Muscle of arm (tissue), 12 donors: ENCODE measurements around the gene RGL1. TPM values are rescaled to one million over a fixed set of nuclear protein-coding genes. Genes with fewer than 3 reads are reported as not detected.

Source experiments
- DNase-seq: peaks from one replicate; pipeline ENCODE4 v3.0.0-alpha.2; 2013
- polyA plus RNA-seq, 12 donors: library from polyadenylated mRNA; unstranded; fragments of 120-200 nt; gene quantifications; one replicate each; pipeline ENCODE4 v1.2.1, GENCODE V29; 2013; ENCODE audit not compliant: insufficient read length in 12 of 12

The RGL1 gene
- polyA plus RNA-seq, 12 donors, result 22.3 to 41.5 (median 28.6) TPM; not detected in 1

DNA sequence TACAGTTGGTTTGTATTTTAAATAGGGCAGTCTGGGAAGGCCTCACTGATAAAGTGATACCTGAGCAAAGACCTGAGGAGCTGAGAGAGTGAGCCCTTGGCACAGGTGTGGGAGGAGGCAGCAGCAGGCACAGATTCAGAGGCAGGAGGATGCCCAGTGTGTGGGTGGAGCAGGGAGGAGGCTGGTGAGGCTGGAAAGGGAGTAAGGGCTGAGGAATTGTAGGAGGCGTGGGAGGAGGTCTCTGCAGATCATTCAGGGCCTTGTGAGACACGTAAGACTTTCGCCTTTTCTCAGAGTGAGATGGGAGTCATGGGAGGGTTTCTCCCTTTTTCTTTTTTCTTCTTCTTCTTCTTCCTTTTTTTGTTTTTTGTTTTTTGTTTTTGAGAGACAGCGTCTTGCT is 58.0 kb downstream of the RGL1 start:
- no peak for DNase-seq

DNA sequence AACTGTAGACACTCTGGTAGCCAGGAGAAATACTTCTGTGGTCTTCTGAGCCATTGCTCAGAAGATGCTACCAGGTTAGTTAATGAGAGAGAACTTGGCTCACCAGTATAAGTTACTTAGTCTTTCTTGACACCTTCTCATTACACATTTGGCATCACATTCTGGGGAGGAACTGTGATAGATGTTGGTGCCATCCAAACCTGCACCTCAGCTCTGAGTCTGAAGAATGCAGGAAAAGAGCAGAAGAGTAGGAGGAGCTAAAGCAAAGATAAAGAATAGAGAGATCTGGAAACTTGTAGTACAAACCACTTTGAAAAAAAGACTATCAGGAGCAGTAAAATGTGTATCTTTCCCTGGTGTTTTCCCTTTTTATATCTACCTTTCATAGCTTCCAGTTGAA is 58.9 kb downstream of the RGL1 start:
- DNase-seq, result no peak

DNA sequence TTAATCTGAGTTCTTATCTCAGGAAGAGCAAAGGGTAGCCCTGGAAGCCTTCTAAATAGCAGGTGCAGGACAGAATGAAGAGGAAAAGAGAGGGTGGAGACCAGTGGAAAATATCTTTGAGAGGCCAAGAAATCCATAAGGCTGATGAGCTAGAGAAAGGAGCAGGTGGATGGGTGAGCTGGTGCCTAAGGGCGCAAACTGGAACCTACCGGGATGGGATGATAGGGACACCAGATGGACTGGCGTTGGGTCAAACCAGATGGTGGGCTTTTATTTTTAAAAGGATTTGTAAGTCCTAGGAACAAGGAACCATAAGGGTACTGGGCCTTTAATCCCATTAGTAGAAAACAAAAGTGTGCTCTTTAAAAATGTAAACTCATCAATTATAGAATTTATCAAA is 59.7 kb downstream of the RGL1 start:
- no peak for DNase-seq

DNA sequence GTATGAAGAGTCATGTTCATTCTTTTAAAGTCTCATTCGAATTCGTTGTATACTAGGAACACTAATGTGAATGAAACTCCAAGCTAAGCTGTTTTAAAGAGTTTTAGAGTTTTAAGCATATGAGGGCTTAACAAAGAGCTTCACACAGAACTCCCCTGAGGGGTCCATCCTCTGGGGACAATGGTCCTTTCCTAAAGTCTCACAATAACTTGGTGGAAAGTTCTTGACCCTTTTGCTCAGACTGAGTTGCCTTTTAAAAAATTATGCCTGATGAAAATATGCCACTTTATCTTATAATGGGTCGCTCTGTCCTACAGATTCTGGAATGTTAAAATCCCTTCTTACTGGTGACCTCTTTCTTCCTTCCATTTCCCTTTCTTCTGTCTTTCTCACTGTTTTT is 64.3 kb downstream of the RGL1 start:
- DNase-seq, result no peak

DNA sequence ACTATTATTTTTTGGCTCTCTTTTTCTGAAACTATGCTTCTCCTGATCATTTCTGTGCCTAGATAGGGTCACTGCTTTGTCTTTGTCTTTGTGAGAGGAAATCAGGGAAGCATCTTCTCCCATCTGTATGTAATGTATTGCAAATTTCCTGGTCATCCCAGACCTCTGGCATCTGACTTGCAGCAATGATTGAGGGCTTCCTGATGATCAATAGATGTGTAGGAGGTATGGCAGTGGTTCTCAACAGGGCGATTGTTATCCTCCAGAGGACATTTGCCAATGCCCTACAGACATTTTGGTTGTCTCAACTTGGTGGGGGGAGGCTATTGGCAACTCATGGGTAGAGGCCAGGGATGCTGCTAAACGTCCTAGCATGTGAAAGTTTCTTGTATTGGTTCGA is 64.7 kb downstream of the RGL1 start:
- DNase-seq, result no peak

DNA sequence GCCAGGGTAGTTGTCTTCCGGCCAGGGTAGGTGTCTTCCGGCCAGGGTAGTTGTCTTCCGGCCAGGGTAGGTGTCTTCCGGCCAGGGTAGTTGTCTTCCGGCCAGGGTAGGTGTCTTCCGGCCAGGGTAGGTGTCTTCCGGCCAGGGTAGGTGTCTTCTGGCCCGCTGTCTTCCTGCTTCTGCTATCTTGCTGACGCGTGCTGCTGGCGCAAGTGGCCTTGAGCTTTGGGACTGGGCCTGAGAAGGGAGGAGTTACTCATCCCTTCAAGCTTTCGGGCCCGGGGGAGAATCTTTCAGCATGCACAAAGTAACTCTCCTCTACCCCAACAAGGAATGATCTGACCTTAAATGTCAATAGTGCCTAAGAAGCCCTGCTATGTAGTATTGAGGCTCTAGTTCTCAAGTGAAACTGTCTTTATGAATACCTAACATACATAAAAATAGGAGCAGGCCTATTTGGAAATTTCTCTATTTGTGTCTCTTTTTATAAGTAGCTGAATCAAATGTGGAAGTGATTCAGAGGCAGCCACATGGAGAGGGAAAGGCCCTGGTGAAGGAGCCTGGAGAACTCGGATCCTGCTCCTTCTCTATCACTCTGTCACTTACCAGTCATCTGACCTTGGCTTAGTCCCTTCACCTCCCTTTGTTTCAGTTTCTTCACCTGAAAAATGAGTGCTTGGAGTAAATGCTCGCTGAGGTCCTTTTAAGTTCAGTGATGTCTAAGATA is 65.6 kb downstream of the RGL1 start:
- DNase-seq, result no peak

DNA sequence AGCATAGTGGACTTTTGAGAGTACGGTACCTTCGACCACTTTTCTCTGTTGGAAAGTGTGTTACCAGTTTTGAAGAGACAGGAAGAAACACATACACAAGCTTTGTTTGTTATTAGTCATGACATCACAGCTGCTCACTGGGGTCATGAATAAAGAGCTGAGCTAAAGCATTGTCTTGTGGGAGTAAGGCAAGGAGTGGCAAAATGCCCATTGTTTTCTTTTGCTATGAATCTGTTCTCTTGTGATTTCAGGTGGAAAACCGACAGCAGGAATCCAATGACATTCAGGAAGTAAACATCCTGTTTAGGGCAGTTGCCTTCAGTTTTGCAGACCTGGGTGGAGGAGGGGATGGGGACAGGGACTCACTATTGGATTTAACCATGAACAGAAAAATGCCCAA is 66.2 kb downstream of the RGL1 start:
- no peak for DNase-seq

DNA sequence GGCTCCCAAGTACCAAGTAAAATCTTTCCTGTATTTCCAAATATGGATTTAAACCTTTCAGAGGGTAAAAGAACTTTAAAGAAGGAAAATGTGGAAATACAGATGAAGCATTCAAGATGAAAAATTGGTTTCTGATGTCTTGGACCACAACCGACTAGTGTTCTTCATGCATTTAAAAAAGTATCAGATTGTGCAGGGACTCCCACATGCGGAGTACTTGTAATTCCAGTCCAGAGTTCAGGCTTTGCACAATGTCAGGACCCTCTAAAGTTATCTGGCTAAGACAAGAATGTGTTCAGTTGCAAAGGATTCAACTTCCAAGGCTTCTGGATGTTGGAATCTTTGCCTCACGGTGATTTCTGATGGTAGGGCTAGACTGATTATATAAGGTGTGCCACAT is 66.7 kb downstream of the RGL1 start:
- DNase-seq, result no peak

DNA sequence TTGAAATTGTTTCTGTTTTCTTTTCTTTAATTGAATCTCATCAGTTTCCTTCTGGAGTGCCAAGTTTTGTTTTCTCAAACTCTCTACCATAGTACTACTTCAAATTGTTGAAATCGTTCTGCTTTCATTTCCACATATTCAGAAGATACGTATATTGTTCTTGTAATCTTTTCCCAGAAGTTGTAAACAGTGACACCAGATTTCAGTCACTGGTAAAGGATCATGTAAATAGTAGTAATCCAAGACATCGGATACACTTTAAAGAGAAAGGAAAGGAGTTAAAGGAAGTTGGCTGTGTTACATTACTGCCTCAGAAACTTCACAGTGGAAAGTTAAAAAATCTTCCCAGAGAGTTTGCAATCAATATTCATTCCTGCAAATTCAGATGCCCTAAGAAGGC is 67.5 kb downstream of the RGL1 start:
- no peak for DNase-seq

DNA sequence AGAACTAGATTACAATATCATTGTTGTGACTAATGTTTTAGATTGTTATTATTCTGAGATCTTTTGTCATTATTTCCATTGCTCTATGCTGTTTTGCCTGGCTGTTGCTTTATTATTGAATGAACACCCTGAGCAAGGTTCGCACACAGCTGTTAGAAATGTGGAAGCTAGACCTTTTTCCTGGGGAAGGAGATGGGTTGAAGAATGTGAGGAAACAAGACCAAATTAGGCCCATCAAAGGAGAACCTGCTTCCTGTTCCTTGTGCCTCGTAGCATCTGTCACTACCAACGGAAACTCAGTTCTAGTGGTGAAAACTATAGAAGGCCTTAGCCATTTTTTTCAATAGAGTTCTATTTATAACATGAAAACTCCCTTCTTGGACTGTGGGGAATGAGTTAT is 68.7 kb downstream of the RGL1 start:
- no peak for DNase-seq

DNA sequence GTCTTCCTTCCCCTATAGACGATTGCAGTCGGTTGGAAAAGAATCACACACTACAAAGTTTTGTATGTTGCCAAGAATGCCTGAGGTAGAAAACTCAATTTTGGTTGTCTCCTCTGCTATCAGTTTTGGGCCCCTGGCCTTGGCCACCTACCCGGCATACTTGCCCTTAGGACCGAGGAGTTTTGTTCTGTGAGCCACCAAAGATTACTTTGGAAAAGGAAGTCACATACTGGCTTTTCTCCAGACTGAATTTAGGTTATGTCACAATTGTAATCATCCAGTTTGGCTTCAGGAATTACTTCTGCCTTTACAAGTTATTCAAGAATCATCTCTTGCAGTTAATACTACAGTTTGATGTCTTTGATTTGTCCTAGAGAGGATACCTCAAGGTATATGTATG is 71.4 kb downstream of the RGL1 start:
- no peak for DNase-seq

DNA sequence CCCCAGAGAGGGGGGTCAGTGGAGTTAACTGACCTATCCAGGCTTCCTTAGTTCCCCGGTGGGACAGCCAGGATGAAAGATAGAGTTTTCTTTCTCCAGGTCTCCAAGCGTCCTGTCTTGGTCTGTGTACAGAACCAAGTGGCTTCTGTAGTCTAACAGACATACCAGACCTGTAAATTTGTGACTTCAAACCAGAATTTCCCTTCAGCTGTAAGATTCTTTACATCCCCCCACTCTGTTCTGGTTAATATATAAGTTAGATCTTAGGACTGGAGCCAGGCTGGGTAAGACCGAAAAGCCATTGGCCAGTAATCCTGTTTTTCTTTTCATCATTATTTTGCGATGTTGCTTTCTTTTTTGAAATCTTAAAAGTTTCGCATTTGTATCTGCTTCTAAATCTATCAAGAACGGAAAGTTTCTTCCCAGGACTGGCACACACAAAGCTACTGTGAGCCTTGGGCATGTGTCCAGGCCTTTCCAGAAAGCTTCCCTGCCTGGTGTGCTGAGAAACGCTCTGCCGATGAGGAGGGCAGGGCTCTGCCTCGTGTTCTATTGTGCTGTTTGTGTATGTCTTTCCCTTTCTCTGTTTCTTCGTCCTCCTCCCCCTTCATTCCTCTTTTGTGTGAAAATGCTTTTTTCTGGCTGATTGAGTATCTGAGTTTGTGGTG is 72.3 kb downstream of the RGL1 start:
- DNase-seq, result no peak

DNA sequence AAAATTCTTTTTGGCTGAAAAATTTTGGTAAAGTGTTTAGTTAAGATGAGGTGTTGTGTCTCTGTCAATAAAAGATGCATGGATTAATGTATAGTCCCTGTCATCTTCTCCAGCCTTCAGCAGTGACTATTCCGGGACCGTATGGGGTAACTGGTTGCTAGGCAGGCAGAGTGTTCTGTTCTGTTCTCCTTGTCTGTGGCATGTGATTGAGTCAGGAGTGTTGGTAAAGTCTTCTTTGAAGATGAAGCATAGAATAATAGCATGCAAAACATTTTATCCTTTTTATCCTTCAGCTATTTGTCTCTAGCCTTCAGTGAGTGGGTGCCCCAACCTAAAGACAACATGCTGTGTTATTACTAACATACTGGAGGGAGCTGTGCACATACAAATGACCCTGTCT is 74.6 kb downstream of the RGL1 start:
- DNase-seq, result no peak

DNA sequence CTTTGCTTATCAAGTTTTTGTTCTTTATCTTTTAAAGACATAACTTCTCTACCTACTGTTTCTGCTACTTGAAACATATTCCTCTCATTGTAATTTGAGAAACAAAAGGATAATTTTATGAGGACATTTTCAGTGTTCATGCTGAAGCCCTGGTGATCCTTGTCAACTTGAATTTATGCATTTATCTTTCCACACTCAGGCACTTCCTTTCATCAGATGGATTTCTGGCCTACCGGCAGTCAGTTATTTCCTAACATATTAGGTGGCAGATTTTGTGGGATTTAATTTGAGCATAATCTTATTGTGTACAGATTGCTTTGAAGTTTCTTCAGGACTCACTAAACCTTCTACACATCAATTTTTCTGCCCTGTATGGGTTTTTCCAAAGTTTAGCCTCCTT is 75.0 kb downstream of the RGL1 start:
- no peak for DNase-seq

DNA sequence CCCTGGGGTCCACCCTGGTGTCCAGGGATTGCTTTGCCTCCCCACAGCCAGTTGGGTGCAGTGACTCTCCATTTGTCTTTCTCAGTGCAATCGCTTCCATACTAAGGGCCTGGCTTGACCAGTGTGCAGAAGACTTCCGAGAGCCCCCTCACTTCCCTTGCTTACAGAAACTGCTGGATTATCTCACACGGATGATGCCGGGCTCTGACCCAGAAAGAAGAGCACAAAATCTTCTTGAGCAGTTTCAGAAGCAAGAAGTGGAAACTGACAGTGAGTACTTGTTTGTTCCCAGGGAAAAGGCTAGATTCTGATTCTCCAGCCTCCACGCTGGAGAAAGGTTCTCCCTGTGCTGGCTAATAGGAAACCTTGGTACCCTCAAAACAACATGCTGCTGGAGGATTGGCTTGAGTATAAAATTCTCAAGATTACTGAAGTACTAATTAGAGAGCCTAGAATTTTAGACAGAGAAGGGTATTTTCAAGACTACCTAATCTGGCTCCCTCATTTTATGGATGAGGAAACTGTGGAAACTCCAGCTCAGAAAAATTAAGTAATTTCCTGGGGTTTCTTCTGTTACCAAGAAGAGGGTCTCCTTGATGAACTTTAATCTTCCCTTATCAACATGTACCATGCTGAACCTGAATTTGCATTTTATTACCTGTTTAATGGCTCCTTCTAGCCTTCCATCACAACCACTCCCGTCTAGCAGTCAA is 75.8 kb downstream of the RGL1 start:
- DNase-seq, result no peak

DNA sequence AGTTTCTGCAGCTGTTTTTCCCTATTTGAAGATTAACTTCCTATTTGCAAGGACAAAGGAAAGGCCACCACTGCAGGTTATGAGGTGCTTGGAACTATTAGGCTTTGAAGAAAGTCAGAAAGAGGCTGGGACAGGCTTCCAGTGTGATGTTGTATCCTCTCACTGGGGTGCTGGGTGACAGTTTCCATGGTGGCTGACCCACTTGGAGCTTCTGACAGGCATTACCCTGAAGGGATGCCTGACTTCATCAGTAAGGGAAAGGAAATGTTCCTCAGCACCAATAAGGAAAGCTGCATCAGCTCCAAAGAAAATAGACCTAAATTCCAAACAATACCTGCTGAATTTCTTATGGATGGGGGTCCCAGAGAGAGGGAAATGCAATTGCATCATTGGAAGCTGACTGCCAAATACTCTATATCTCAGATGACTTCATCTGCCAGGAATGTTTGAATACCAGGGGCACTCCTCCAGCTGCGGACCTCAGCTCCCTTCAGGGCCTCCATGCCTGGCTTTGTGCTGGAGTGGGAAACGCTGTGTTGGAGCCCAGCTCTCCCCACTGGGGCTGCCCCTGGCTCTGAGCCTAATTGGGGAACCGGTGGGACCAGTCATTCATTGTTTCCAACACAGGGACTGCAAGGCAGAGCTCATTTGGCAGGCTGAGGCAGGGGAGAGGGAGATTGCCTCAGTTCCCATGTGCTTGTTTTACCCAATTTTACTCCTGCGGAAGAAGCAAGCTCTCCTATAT is 76.6 kb downstream of the RGL1 start:
- DNase-seq, result no peak

DNA sequence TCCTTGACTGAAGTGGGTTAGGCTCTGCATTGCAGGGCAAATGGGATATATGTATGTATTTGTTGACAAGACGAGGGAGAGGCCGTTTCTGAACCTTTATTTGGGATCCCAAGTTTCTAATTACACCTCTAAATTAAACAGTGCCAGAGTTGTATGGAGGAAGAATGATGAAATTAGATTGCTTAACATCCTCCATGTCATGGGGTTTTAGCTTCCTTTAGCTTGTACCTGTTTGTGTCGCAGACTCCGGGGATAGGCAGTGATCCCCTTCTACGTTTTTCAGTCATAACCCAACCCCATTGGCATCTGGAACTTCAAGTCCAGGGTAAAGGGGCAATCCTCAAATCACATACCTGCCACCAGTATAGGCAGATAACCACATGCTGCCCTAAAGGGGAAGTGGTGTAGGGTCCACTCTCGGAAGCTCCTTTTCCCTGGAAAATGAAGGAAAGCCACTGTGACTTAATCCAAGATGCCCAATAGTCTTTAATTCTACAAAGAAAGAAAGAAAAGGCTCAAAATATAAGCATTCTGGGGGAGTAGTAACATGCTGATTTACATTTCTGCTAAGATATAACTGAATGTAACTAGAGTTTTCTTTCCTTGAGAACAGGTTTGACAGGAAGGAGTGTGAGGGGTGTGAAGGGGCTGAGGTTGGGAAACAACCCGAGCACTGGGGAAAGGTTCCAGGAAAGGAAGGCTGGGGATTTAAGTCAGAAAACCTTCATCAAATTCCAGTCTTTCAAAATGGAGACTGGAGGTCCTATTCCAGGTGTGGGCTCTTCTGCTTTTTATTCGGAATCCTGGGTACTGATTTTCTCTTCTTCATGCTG is 77.6 kb downstream of the RGL1 start:
- no peak for DNase-seq

DNA sequence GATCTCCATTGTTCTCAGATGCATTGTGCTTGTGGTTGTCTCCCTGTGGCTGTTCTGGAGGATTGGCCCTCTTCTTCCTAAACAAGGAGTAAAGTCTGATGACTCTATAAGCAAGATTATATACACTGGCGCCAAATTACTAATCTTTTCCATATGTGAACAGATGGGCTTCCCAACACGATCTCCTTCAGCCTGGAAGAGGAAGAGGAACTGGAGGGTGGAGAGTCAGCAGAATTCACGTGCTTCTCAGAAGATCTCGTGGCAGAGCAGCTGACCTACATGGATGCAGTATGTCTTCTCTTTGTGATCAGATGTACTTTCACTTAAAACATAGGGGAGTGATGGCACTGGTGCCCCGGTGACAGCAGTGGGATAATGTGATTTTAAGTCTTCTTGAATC is 78.7 kb downstream of the RGL1 start:
- no peak for DNase-seq

DNA sequence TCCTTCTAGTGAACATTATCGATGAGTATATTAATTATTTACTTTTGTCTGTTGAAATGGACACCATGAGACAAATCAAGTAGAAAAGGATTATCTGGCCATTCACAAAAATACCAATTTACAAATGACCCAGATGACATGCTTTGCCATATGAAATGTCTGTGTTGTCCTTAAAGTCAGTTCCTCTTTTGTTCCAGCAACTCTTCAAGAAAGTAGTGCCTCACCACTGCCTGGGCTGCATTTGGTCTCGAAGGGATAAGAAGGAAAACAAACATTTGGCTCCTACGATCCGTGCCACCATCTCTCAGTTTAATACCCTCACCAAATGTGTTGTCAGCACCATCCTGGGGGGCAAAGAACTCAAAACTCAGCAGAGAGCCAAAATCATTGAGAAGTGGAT is 79.6 kb downstream of the RGL1 start:
- DNase-seq, result no peak

DNA sequence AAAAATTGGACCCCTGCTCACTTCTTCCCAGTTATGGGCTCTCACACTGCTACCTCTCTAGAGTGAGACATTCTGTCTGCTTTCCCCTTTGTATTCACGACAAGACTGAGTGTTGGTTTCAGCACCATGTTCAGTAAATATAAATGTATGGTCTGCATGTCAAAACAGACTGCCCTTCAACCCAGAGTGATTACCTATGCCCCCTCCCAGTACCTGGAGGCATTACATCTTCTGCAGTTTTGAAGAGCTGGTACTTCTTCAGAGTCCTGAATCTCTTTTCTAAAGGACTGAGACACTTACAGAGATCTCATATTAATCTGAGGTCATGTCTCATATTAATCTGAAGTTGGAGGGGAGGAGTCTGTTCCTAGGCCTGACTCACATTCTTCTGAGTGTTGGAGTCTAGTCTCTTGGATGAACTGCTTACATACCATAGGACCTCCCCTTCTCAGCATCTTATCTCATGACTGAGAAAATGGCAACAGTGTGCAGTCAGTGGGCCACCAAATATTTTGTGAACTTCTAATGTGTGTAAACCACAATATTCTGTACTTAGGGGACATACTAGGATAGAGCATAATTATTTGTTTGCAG is 80.3 kb downstream of the RGL1 start:
- DNase-seq, result no peak
